GM21737 (cell line): Measurements from ENCODE around the gene ABT1.
A peak's percentile ranks its signal among the peaks of the same experiment; 100 is the strongest.

ENCODE experiments used
- ATAC-seq: cut with Tn5 transposase; IDR thresholded peaks from one replicate; pipeline ENCODE4 v1.9.1; 2021; ENCODE audit warnings: mild to moderate bottlenecking, moderate library complexity; ENCODE audit not compliant: unreplicated experiment

The ABT1 gene

GRCh38 chr6:26571592-26572296 is 25.0 kb upstream of the ABT1 start:
- ATAC-seq: no peak

GRCh38 chr6:26575494-26575939 is 21.2 kb upstream of the ABT1 start:
- no peak for ATAC-seq

GRCh38 chr6:26576407-26576843 is 20.3 kb upstream of the ABT1 start:
- ATAC-seq: no peak

GRCh38 chr6:26576929-26577719 is 19.6 kb upstream of the ABT1 start:
- no peak for ATAC-seq

GRCh38 chr6:26577720-26578072 is 19.1 kb upstream of the ABT1 start:
- ATAC-seq: no peak

GRCh38 chr6:26578279-26578678 is 18.5 kb upstream of the ABT1 start:
- no peak for ATAC-seq

- no peak for ATAC-seq
Observed at GRCh38 chr6:26578741-26579140, 18.0 kb upstream of the ABT1 start.

GRCh38 chr6:26581164-26581915 is 15.4 kb upstream of the ABT1 start:
- ATAC-seq: no peak

- no peak for ATAC-seq
Observed at GRCh38 chr6:26588965-26589364, 7.8 kb upstream of the ABT1 start.

GRCh38 chr6:26592649-26593048 is 4.1 kb upstream of the ABT1 start:
- ATAC-seq: no peak

GRCh38 chr6:26593278-26594130 is 3.2 kb upstream of the ABT1 start:
- ATAC-seq: no peak

- no peak for ATAC-seq
Observed at GRCh38 chr6:26594131-26594498, 2.6 kb upstream of the ABT1 start.

GRCh38 chr6:26594730-26595632 is 1.8 kb upstream of the ABT1 start:
- ATAC-seq: no peak

GRCh38 chr6:26595669-26596269 is 984 bp upstream of the ABT1 start:
- peak; percentile 69 for ATAC-seq

- no peak for ATAC-seq
Observed at GRCh38 chr6:26597389-26597766, 625 bp downstream of the ABT1 start.

- ATAC-seq: no peak
Observed at GRCh38 chr6:26597821-26598220, 1.1 kb downstream of the ABT1 start.

- ATAC-seq: no peak
Observed at GRCh38 chr6:26598267-26598666, 1.5 kb downstream of the ABT1 start.

- no peak for ATAC-seq
Observed at GRCh38 chr6:26599134-26599533, 2.4 kb downstream of the ABT1 start.

- ATAC-seq: no peak
Observed at GRCh38 chr6:26599591-26599990, 2.8 kb downstream of the ABT1 start.
